Measurements from ENCODE around the gene CDT1. TPM values are rescaled to one million over a fixed set of nuclear protein-coding genes. Genes with fewer than 3 reads are reported as not detected.

CDT1 gene
- total RNA-seq, 6 experiments from 2014 or later = 13.3 to 28.2 (median 22.2) TPM

- H3K27me3 Mint-ChIP-seq (ENCODE audit: insufficient read depth) = peaks cover 4% of the 10 kb centered on the region
- 0 out of 2 replicates have a peak, but pooled peaks cover under 1% of the 10 kb centered on the region for H3K4me1 Mint-ChIP-seq (ENCODE audit: low read depth)
- H3K4me3 Mint-ChIP-seq = no peak overlapping the region
- H3K27ac Mint-ChIP-seq = no peak overlapping the region
- DNase-seq = no peak
- no peaks in the 10 kb centered on the region for H3K36me3 Mint-ChIP-seq (ENCODE audit: low read depth)
- no peaks in the 10 kb centered on the region for H3K9me3 Mint-ChIP-seq
- TF ChIP-seq CTCF (IDR thresholded peaks at IDR 0.05) = peak; percentile 84
Measured at GRCh38 chr16:88815901-88816589, 12.5 kb downstream of the CDT1 start.

- Mint-ChIP-seq H3K36me3 (ENCODE audit: low read depth) (no peaks in the 10 kb centered on the region), H3K4me3 (no peak overlapping the region), H3K9me3 (no peaks in the 10 kb centered on the region), H3K4me1 (ENCODE audit: low read depth) (no peaks in the 10 kb centered on the region), H3K27ac (no peak overlapping the region), H3K27me3 (ENCODE audit: insufficient read depth) (peaks cover 2% of the 10 kb centered on the region)
- no peak for DNase-seq
- TF ChIP-seq CTCF (IDR thresholded peaks at IDR 0.05) = no peak
Measured at GRCh38 chr16:88816736-88817535, 13.3 kb downstream of the CDT1 start.

- no peaks in the 10 kb centered on the region for H3K9me3 Mint-ChIP-seq
- no peaks in the 10 kb centered on the region for H3K36me3 Mint-ChIP-seq (ENCODE audit: low read depth)
- DNase-seq = no peak
- no peak for TF ChIP-seq CTCF (IDR thresholded peaks at IDR 0.05)
- H3K27ac Mint-ChIP-seq = no peak overlapping the region
- no peaks in the 10 kb centered on the region for H3K4me1 Mint-ChIP-seq (ENCODE audit: low read depth)
- peaks cover 3% of the 10 kb centered on the region; the same call in 1 of the 2 replicates for H3K27me3 Mint-ChIP-seq (ENCODE audit: insufficient read depth)
- H3K4me3 Mint-ChIP-seq = no peak overlapping the region
Measured at GRCh38 chr16:88817785-88818574, 14.4 kb downstream of the CDT1 start.

- no peak overlapping the region for H3K4me3 Mint-ChIP-seq
- H3K9me3 Mint-ChIP-seq = no peaks in the 10 kb centered on the region
Measured at GRCh38 chr16:88818575-88818874, 14.9 kb downstream of the CDT1 start.

More at GRCh38 chr16:88818575-88818874, 14.9 kb downstream of the CDT1 start:
- TF ChIP-seq CTCF (IDR thresholded peaks at IDR 0.05) = no peak
- Mint-ChIP-seq H3K27ac (no peak overlapping the region), H3K4me1 (ENCODE audit: low read depth) (no peaks in the 10 kb centered on the region), H3K27me3 (ENCODE audit: insufficient read depth) (peaks cover 5% of the 10 kb centered on the region), H3K36me3 (ENCODE audit: low read depth) (no peaks in the 10 kb centered on the region)
- DNase-seq = no peak
